NCI-H1105 treated with DMSO at 0.1 percent for 48 hours (cell line): ENCODE measurements around the gene LACTBL1.
"Not testable (repeated sequence)": the region's sequence is repeated elsewhere in the genome, so short reads cannot be mapped to it uniquely, and the experiment has no call there.

Experiments used
- DNase-seq: peaks from one replicate; lab custom pipeline; 2025; lab: John Stamatoyannopoulos, UW

The LACTBL1 gene, protein sequence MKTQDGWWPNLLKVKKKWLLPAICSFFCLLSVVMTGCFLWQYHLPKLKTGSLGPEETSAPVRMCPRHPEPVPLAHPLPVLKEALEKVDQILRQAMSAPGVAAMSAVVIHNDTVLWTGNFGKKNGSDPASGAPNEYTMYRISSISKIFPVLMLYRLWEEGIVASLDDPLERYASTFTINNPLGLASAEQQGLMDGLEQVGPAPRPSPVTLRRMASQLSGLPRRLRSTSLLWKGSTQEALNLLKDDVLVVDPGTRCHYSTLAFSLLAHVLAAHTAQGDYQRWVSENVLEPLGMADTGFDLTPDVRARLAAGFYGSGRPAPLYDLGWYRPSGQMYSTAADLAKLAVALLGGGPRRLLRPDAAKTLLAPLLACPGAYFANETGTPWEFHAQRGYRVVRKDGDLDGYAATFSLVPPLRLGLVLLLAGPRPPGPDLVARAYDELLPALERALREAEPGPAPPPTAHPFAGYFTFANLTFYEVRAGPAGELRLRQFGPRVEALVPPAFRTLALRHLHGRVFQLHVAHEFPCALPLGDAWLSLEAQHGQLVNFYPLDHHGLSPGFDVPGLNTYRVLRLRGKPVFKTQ

GRCh38 chr1:22972760-22973159 is at the start of gene LACTBL1:
TSS of gene LACTBL1 (minus strand) at chr1:22972866. CDS start at chr1:22972316, 550 bp downstream.
- no peak for DNase-seq

GRCh38 chr1:23021834-23022233 is 49.2 kb upstream of the LACTBL1 start:
- DNase-seq: no peak

DNA sequence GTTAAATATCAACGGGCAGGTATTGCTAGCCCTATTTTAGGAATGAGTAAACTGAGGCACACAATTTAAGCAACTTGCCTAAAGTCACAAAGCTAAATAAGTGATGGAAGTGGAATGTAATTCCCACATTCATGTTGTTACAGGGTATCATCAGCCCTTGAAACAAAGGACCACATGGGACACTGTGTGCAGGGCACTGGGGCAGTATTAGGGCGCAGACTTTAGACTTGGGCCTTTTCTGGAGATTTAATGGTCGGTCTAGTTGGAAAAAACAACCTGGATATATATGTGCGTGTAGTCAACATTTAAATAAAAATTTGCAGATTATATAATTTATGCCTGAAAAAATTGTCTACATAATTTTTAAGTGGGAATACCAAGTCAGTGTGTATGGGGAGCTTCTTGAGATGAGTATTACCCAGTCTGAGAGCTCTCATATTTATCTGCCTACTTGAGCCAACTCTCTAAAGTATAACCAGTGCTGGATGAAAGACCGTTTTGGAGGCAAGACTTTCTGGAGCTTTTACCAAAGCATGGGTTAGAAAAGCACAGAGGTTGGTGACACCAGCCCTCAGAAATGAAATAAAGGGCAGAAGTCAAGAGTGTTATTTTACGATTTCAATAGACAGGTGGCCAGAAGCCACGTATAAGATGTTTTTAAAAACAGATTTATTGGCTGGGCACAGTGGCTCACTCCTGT is 48.2 kb upstream of the LACTBL1 start:
- DNase-seq: no peak

- DNase-seq: peak; percentile 73
These were observed 47.4 kb upstream of the LACTBL1 start for GRCh38 chr1:23019863-23020625.

DNA sequence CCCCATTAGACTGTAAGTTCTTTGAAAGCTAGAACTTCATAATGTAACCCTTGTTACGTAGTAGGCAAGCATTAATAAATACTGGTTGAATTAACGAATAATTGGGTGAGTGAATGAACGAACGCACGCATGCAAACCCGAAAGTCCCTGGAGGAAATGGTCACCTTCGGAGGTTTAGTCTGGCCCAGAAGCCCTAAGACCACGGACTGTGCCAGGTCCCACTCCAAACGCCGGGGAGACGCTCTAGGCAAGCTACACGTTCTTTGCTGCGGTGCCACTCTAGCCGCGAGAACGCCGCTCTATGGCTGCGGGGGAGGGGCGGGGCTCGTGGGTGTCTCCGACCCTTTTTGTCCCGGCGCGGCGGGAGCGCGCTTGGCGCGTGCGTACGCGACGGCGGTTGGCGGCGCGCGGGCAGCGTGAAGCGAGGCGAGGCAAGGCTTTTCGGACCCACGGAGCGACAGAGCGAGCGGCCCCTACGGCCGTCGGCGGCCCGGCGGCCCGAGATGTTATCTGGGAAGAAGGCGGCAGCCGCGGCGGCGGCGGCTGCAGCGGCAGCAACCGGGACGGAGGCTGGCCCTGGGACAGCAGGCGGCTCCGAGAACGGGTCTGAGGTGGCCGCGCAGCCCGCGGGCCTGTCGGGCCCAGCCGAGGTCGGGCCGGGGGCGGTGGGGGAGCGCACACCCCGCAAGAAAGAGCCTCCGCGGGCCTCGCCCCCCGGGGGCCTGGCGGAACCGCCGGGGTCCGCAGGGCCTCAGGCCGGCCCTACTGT is 46.6 kb upstream of the LACTBL1 start, which contains the start of gene KDM1A:
KDM1A (plus strand) TSS at position 375 of the 769 bp plus-strand sequence; CDS start at position 504, 129 bp downstream.
- DNase-seq: peak; percentile 97

- DNase-seq: no peak
These were observed 46.0 kb upstream of the LACTBL1 start for GRCh38 chr1:23018661-23019093.

DNA sequence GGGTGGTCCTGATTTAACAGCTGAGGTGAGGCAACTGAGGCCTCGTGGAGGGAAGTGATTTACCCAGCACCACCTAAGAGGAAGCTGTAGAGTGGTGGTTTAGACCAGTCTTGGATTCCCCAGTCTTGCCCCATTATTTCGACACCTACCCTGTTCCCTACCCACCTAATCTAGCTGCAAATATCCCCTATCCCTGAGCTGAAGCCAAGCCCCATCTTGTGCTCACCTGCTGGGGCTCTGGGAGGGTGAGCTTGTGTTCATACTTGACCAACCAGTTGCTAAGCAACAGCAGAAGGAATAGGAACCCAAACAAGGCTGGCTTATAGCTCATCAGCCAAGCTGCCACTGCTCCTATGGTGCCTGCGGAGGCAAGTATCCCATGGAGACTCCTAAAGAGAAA is 41.0 kb upstream of the LACTBL1 start:
- peak; percentile 95 for DNase-seq

- not testable (repeated sequence) for DNase-seq
These were observed 37.4 kb upstream of the LACTBL1 start for GRCh38 chr1:23010025-23010424.

- DNase-seq: no peak
These were observed 36.2 kb upstream of the LACTBL1 start for GRCh38 chr1:23008901-23009300.

DNA sequence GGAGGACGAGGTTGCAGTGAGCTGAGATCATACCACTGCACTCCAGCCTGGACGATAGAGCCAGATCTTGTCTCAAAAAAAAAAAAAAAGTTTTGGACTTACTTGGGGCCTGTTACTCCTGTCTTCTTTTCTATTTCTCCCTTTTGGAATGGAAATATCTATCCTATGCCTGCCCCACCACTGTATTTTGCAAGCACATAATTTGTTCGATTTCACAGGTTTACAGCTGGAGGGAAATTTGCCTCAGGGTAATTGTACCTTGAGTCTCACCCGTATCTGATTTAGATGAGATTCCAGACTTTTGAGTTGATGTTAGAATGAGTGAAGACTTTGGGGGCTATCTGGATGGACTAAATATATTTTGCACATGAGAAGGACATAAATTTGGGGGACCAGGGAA is 34.4 kb upstream of the LACTBL1 start:
- DNase-seq: no peak

DNA sequence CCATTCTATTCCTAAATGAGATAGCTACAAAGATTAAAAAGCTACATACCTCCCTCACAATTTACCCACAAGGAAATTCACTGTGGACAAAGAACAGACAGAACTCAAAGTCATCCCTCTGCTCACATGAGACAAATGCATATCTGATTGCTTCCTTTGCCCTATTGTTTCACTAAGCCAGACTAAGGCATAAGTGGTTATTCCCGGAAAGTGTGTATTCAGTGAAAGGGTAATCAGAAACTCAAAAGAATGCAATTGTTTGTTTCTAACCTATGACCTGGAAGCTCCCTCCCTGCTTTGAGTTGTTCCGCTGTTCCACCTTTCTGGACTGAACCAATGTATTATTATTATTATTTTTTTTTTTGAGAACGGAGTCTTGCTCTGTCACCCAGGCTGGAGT is 32.1 kb upstream of the LACTBL1 start:
- DNase-seq: not testable (repeated sequence)

- DNase-seq: no peak
These were observed 31.4 kb upstream of the LACTBL1 start for GRCh38 chr1:23004112-23004511.

DNA sequence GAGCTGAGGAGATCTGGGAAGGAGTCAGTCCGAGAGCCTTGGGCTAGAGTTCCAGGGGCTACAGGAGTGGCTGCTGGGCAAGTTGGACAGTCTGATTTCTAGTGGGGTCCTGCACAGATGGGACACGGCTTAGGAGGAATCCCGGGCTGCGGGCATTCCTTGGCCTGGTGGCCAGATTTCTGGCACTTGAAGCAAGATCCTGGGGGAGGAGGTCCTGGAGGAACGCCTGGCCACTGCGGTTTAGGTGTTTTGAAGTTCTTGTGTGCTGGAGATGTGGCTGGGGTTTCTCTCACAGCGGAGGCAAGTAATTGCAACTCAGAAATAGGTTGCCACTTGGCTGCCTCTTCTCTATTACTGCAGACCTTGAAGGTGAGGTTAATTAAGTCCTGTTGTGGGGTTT is 29.6 kb upstream of the LACTBL1 start:
- not testable (repeated sequence) for DNase-seq

GRCh38 chr1:23000133-23000532 is 27.5 kb upstream of the LACTBL1 start:
- not testable (repeated sequence) for DNase-seq

DNA sequence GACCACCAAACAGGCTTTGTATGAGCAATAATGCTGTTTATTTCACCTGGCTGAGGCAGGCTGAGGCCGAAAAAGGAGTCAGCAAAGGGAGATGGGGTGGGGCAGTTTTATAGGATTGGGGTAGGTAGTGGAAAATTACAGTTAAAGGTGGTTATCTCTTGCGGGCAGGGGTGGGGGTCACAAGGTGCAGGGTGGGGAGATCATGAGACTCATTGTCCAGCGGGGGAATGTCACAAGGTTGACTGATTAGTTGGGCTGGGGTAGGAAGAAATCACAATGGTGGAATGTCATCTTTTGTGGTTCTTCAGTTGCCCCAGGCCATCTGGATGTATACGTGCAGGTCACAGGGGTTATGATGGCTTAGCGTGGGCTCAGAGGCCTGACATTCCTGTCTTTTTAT is 24.9 kb upstream of the LACTBL1 start:
- DNase-seq: not testable (repeated sequence)

DNA sequence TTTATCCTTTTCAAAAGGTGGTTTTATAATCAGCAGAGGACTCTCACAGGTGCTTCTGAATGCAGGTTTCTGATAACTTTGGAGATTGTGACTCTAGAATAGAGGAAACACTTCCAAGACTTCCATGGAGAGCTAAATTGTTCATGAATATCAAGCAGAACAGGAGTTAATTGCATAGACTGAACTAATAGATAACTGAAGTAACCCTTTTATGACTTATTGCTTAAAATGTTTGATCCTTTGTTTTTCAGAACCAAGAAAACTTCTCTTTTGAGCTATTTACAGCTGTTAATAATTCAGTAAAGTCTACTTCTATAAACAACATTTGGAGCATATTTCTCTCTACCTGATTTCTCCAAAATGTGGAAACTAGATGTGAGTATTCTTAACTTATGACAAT is 23.1 kb upstream of the LACTBL1 start:
- DNase-seq: no peak

- not testable (repeated sequence) for DNase-seq
These were observed 20.6 kb upstream of the LACTBL1 start for GRCh38 chr1:22993220-22993795.

- not testable (repeated sequence) for DNase-seq
These were observed 19.7 kb upstream of the LACTBL1 start for GRCh38 chr1:22992384-22992783.

GRCh38 chr1:22983944-22984343 is 11.3 kb upstream of the LACTBL1 start:
- DNase-seq: no peak

- not testable (repeated sequence) for DNase-seq
These were observed 7.8 kb upstream of the LACTBL1 start for GRCh38 chr1:22980471-22980790.

- DNase-seq: no peak
These were observed 5.6 kb upstream of the LACTBL1 start for GRCh38 chr1:22978299-22978698.
